GM19043 (cell line): ENCODE measurements around the gene ESR2.

Experiments used
- ATAC-seq: cut with Tn5 transposase; IDR thresholded peaks from one replicate; pipeline ENCODE4 v1.9.1; 2021; ENCODE audit warnings: low read depth; ENCODE audit not compliant: unreplicated experiment

The ESR2 gene

GRCh38 chr14:64107438-64107837, 186.7 kb downstream of the ESR2 start:
- ATAC-seq = no peak

GRCh38 chr14:64098120-64098519, 196.1 kb downstream of the ESR2 start:
- no peak for ATAC-seq

- no peak for ATAC-seq
Measured at GRCh38 chr14:64095620-64096019, 198.6 kb downstream of the ESR2 start.

DNA sequence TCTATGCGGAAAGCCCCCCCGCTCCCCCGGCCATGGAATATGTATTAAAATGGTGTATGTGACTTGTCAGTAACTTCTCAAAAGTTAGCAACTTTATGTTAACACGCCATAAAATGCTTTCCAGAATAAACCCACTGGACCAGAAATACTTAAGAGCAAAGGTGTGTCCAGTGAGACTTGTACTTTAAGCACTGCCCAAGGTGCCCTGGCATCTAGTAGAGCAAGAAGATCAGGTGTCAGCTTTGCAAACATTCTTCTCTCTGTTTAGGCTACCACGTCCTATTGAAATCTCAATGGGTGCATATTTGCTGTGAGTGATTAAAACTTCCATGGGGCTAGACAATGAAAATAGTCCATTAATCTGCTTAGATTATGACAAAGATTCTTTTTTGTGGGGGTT, 201.2 kb downstream of the ESR2 start:
- no peak for ATAC-seq

DNA sequence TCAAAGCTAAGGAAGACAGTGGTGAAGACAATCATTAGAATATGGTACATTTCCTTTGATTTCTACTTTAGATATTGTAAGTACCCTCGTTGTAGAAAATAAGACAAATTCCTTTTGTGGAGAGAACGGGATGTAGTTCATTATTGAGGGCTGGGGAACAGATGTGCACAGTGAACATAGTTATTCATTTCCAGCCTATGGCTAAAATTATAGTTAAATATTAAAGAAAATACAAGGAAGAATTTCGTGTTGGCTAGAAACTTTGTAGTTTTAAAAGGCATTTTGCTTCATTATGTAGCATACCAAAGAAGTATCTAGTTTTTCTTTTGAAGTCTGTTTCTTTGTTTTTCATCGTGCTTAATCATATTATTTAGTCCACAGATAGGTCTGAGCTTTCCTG, 201.8 kb downstream of the ESR2 start:
- ATAC-seq = no peak

- ATAC-seq = no peak
Measured at GRCh38 chr14:64091217-64091616, 203.0 kb downstream of the ESR2 start.

GRCh38 chr14:64089920-64090319, 204.3 kb downstream of the ESR2 start:
- no peak for ATAC-seq

DNA sequence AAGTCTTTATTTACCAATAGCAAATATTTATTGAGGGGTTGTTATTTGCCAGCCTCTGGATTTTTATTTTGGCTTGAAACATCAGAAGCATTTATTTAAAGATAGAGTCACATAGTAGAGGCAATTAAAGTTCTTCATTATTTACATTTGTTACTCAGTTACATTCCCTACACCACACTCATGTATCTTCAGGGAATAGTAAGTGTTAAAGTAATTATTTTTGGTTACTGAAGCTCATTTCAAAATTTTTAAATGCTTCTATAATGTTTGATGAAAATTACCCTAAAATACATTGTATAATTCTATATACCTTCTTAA, 205.6 kb downstream of the ESR2 start:
- no peak for ATAC-seq

- no peak for ATAC-seq
Measured at GRCh38 chr14:64082837-64083236, 211.3 kb downstream of the ESR2 start.

GRCh38 chr14:64081174-64081746, 212.9 kb downstream of the ESR2 start:
- no peak for ATAC-seq

- ATAC-seq = no peak
Measured at GRCh38 chr14:64080452-64080851, 213.7 kb downstream of the ESR2 start.

DNA sequence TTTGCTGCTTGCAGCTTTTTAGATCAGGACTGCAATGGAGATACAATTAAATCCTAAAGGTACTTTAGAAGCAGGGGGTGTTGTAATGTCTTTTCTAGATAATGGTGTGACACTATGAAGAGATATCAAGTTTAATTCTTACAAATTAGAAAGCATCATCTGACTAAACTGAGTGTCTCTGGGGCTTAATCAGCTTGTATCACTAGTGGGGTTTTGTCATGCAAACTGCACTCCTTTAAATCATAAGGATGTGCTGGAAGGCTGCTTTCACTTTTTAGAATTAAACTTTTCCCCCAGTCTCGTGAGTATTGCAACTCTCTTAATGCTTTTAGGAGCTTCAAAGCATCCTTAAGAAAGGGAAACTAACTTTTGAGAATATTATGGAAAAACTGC, 218.6 kb downstream of the ESR2 start:
- no peak for ATAC-seq

GRCh38 chr14:64074961-64075612, 219.1 kb downstream of the ESR2 start:
- ATAC-seq = no peak

DNA sequence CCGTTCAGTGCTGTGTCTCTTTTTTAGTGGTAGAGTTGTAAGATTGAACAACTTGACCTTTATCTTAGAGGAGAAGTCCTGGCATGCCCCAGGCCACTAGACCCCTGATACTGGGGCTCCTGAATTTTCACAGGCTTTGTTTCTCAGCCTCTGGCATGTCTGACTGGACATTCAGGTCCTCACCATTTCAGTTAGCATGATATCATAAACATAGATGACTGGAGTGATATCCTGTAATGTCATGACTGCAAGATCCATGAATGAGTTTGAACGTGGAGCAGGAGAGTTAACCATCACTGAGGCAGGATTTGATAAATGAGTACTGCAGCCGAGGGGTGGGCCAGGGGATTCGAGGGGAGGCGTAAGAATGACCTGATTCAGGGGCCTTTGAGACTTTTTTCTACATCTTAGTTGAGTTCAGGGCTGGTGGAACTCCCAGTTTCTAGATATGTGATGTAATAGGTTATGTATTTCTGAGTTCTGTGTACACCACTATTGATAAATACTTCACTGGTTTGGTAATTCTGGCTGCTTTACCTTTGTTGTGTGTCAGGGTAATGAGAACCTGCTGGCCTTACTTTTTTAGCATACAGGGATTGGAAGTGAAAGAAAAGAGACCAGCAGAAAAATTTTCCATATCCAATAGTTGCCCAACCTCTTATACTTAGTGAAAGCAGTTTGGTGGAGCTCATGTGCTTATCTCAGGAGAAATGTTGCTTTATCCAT, 224.4 kb downstream of the ESR2 start:
- no peak for ATAC-seq

DNA sequence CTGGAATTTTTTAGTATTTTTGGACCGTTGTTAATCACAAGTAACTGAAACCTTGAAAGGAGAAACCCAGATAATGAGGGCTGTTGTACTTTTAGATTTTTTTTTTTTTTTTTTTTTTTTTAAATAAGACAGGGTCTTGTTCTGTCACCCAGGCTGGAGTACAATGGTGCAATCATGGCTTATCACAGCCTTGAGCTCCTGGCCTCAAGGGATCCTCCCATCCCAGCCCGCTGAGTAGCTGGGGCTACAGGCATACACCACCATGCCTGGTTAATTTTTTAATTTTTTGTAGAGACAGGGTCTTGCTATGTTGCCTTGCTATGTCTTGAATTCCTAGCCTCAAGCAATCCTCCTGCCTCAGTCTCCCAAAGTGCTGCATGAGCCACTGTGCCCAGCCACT, 229.7 kb downstream of the ESR2 start:
- no peak for ATAC-seq

- no peak for ATAC-seq
Measured at GRCh38 chr14:64062381-64063115, 231.6 kb downstream of the ESR2 start.

- ATAC-seq = no peak
Measured at GRCh38 chr14:64061706-64062105, 232.5 kb downstream of the ESR2 start.

DNA sequence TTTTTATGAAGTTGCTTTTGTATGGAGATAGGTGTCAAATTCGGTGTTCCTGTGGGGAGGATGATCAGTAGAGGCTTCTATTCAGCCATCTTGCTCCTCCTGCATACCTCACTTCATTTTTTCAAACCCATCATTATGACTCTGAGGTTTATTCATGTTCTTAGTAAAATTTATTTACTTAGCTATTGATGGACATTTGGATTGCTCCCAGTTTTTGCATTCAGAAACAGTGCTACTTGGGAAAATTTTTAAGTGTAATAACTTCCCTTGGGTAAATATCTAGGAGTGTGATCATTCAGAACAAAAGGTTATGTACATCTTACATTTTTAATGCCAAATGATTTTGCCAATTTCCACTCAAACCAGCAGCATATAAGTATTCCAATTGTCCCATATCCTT, 233.1 kb downstream of the ESR2 start:
- ATAC-seq = no peak

DNA sequence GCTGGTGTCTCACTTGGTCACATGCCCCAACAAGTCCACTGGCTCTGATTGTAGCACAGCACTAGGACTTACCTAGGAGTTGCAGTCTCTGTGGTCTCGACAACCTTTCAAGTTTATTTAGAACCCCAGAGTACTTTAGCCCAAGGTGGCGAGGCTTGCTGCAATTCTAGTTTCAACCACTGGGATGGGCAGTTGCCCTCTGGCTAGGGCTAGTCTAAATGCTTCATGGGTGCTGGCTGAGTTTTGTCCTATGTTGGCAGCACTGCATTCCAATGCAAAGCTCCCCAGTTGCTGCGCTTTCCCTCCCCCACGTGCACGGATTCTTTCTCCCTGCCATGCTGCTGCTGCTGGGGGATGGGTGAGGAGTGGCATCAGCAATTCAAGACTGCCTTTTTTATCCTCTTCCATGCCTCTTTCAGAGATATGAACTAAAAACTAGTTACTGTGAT, 233.5 kb downstream of the ESR2 start:
- ATAC-seq = no peak

GRCh38 chr14:64060199-64060545, 234.0 kb downstream of the ESR2 start:
- no peak for ATAC-seq

- no peak for ATAC-seq
Measured at GRCh38 chr14:64059454-64060198, 234.5 kb downstream of the ESR2 start.
